HG03439 (cell line): ENCODE results near the gene CORIN.

ENCODE experiments used
- ATAC-seq: cut with Tn5 transposase; IDR thresholded peaks from one replicate; pipeline ENCODE4 v1.9.1; 2021; ENCODE audit warnings: mild to moderate bottlenecking, moderate library complexity; ENCODE audit not compliant: unreplicated experiment

CORIN gene

DNA sequence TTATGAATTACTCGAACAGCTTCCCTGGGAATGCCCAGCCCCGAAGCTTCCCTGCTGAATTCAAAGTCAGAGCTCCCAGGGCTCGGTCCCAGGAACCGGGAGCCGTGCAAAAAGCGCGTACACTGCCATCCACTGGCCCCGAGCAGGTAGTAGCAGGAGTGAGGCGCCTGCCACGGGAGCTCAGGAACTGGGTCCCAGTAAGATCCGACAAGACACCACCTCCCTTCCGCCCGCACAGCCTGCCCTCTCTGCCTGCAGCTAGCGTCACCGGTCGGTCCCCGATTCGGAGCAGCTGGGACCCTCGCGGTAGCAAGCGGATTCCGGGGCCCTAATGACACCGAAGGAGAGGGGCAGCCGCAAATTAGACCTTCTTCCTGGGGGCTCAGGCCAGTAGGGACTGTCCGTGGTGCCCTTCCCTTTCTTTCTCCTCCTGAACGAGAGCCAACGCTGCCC is 1.2 kb downstream of the CORIN start:
- peak; percentile 74 for ATAC-seq

GRCh38 chr4:47835494-47835893 is 2.4 kb downstream of the CORIN start:
- no peak for ATAC-seq

GRCh38 chr4:47831026-47831679 is 6.7 kb downstream of the CORIN start:
- no peak for ATAC-seq

DNA sequence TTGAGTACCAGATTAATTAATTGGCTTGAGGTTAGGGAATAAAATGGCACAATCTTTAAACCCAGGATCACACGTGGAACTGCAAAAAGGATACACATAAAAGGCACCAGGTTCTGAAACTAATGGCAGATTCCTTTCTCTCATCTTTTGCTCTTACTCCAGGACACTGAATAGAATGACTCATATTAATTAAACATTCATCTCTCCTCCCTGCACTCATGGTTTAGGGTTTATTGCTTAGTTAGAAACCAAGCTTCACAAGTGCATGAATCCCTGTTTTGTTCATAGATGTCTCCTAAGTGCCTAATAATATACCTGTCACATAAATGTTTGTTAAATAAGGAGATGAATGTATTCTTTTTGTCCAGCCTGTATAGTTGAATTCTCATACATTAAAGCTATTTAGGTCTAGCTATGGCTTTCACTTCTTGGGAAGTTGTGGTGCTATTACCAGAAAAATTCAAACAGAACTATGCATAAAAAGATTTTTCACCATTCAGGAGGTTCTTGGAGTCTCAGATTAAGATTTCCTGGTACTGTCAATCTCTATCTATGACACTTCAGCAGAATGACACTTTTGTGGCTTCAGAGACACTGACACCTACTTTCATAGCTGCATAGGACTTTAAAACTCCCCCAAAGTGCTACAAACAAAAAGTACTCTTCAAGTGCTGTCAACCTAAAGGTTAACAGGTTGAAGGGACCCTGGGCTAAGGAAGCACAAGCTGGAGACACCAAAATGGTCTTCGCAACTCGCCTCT is 7.4 kb downstream of the CORIN start:
- ATAC-seq: no peak

- no peak for ATAC-seq
Observed at GRCh38 chr4:47829438-47829837, 8.4 kb downstream of the CORIN start.

GRCh38 chr4:47827343-47828047 is 10.4 kb downstream of the CORIN start:
- no peak for ATAC-seq

DNA sequence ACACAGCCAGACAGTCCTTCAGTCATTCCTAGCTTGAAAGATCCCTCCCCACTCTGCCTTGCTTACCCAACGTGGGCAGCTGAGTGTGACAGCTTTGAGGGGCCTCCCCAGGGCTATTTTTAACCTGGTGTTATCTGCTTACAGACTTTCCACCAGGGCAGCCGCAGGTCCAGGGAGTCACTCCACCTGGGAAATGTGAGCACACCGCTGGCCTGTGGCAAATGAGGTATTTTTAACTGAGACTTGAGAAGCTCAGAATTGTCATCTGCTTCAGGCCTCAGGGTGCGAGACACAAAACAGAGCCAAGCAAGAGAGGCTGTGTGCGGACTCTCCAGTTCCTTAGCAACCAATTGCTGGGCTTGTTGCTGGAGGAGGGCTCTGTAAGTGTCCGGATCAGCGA is 13.0 kb downstream of the CORIN start:
- no peak for ATAC-seq

DNA sequence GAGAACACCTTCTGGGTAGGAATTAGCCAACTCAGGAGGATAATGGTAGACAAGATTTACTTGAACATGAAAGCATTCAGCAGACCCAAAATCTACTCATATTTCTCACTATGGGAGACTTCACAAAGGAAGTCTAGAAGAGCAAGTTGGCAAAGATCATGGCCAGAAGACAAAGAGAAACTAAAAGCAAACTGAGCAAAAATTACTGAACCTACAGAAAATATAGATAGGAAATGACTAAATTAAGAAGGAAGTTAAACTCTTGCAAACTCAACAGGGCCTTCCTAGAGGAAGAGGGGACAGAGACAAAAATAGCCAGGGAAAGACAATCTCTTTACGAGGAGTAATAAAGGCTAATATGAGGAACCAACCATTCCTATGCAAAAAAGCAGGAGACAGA is 18.7 kb downstream of the CORIN start:
- no peak for ATAC-seq

- ATAC-seq: no peak
Observed at GRCh38 chr4:47817275-47817674, 20.6 kb downstream of the CORIN start.

DNA sequence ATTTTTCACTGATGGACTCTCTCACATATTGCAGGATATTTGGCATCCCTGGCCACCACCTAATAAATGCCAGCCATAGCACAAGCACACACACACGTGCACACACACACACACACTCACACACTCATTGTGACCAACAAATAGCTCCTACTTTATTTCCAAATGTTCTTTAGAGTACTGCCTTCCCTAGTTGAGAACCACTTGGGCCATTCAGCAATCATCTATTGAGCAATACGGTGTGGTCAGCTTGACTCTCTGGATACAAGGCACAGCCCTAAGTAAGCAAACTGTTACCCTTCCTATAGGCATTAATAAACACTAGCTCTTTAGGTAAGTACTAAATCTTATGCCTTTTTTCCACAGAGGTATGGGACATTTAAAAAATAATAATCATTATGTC is 21.1 kb downstream of the CORIN start:
- no peak for ATAC-seq

DNA sequence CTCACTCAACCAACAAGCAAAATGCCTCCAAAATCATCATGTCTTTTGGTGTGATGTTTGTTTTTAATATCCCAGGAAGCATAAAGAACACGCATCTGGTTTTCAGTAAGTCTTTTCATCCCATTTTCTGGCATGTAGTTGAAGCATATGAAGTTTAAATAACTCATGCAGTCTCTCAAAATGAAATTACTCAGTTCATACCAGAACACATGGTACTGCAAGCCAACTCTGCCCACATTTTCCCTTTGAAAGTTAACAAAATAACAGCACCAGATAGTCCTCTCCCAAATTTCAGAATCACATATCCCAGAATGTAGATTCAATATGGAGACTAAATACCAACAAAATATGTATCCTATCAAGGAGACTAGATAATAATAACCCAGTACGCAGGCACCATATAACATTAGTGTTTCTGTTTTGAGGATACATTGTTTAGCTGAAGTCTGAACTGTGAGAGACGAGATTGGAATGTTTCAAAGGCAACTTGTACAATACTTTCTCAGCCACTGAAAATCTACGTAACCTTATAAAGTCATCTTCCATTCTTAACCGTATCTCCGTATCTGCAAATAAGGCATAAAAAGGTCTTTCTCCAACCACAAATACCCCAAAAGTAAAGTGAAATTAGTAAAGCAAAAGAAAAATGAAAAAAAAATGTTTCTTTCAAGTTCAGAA is 23.1 kb downstream of the CORIN start:
- ATAC-seq: no peak

GRCh38 chr4:47809654-47810203 is 28.1 kb downstream of the CORIN start:
- no peak for ATAC-seq

DNA sequence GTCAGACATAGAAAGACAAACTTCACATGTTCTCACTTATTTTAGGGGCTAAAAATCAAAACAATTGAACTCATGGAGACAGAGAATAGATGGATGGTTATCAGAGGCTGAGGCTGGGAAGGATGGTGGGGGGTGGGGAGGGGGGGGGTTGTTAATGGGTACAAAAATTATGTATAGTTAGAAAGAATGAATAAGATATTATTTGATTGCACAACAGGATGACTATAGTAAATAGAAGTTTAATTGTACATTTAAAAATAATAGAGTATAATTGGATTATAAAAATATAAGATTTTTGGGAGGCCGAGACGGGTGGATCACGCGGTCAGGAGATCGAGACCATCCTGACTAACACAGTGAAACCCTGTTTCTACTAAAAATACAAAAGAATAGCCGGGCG is 33.3 kb downstream of the CORIN start:
- no peak for ATAC-seq

- ATAC-seq: no peak
Observed at GRCh38 chr4:47801481-47802002, 36.3 kb downstream of the CORIN start.

DNA sequence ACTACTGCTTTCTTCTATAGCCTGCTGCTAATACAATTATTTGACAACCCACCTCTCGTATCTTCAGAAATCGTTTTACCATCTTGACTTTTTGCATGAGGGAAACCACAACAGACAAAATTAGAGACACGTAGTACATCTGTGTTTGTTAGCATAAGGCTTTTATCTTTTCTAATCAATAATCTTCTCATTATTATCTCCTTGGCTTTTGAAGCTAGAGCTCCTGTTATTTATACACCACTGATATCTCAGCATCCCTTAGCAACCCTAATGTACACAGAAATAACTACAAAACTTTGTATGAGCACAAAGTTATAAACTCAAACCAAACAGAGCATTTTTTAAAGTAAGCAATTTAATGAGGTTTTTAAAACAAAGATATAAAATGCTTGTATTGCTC is 39.7 kb downstream of the CORIN start:
- no peak for ATAC-seq

DNA sequence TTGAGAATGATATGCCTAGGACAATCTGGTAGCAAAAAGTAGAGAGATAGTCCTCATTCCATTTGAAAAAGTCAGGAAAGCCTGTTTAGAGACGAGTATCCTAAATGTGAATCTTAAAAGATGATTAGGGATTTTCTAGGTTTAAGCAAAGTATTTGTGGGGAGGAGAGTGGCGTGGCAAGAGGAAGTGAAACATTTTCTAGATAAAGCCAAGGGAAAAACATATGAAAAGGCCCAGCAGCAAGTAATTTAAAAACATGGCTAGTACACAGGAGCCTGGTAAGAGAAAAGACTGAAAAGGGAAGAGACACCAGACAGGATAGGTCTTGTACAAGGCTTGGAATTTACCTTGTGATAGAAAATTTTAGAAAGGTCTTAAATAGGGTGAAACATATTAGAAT is 45.9 kb downstream of the CORIN start:
- no peak for ATAC-seq

DNA sequence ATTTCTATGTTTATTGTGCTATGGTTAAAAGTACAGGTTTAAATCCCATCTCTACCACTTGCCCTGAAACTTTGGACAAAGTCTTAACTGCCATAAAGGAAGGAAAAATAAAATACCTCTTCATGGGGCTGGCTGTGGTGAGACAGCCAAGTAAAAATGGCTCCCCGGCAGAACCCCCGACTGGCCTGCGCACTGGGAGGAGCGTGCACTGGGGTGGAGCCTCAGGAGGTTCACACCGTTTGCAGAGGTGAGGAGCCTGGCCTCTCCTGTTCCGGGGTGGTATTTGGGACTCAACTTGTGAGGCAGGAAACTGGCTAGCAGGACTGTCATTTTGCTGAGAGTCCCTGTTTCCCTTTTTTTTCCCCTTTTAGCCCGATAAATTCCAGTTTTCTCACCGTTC is 47.8 kb downstream of the CORIN start:
- ATAC-seq: no peak

GRCh38 chr4:47788126-47788525 is 49.7 kb downstream of the CORIN start:
- ATAC-seq: no peak

DNA sequence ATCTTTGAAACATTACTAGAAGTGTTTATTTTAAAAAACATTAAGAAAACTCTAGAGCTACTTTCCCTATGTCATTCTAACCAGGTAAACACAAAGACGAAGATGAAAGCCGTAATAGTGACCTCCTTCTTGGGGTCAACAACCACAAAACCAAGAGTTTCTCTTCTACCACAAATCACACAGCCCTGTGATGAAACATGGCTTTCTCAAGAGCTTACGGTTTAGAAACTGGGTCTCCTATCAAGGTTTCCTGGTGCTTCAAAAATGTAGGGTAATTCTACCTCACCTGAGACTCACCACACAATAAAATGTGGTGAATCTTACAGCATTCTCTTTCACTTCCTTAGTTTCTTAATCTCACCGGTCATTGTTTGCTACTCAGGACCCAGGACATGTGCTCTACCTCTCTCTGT is 50.9 kb downstream of the CORIN start:
- no peak for ATAC-seq

DNA sequence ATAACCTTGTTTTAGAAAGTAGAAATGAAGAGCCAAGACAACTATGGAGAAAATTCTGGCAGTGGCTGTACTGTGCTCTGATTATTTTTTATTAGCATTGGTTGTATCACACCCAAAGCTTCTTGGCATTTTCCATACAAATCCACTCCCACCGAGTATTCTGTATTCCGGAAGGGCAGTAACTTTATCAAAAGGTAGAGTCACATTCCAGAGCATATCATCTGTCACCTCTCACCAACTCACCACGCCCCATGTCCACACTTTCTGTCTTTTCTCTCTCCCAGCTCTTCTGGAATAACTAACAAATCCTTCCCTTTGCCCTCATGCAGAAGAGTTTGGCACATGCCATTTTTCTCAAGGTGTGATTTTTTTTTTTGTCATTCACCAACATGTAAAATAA is 52.7 kb downstream of the CORIN start:
- ATAC-seq: no peak

DNA sequence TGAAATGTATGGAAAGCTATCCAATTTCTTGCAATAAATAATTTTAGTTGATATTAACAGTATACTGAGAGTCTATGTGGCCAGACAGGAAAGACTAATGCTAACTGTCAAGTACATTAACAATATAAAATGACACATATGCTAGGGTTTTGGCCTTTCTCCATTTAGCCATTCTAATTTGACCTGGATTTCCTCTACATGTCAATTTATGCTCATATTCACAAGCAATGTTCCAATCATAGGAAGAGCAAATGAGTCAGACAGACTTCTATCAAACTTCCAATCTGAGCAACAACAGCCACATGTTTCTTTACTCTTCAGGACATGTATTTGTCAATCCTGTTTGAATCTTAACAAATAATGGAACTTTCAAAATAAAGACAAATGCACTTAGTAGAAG is 53.6 kb downstream of the CORIN start:
- ATAC-seq: no peak
